ENCODE measurements around the gene LHFPL2.

LHFPL2 gene

GRCh38 chr5:78570646-78571045 lies 77.9 kb downstream of the LHFPL2 start:
- no peak for DNase-seq (ENCODE audit: low read depth, low spot score)

- DNase-seq (ENCODE audit: low read depth, low spot score): peak; percentile 84
Measured at GRCh38 chr5:78569441-78569840, 79.1 kb downstream of the LHFPL2 start.

GRCh38 chr5:78568676-78569075 lies 79.9 kb downstream of the LHFPL2 start:
- no peak for DNase-seq (ENCODE audit: low read depth, low spot score)

GRCh38 chr5:78568212-78568611 lies 80.4 kb downstream of the LHFPL2 start:
- DNase-seq (ENCODE audit: low read depth, low spot score): no peak

DNA sequence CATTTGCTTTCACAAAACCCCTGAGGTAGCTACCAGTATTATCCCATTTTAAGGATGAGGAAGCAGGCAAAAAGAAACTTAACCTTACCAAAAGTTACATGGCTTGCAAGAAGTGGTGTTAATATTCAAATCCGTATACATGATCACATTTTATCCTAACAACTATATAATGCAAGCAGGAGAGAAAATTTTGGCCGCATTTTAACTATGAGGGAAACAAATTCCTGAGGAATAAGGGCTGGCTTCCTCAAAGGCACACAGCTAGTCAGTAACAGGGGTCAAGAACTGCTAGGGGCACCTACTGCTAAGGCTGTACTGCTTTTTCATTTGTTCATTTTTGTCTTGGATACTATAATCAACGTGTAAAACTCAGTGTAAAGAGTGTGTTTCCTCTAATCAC lies 81.0 kb downstream of the LHFPL2 start:
- DNase-seq (ENCODE audit: low read depth, low spot score): no peak

DNA sequence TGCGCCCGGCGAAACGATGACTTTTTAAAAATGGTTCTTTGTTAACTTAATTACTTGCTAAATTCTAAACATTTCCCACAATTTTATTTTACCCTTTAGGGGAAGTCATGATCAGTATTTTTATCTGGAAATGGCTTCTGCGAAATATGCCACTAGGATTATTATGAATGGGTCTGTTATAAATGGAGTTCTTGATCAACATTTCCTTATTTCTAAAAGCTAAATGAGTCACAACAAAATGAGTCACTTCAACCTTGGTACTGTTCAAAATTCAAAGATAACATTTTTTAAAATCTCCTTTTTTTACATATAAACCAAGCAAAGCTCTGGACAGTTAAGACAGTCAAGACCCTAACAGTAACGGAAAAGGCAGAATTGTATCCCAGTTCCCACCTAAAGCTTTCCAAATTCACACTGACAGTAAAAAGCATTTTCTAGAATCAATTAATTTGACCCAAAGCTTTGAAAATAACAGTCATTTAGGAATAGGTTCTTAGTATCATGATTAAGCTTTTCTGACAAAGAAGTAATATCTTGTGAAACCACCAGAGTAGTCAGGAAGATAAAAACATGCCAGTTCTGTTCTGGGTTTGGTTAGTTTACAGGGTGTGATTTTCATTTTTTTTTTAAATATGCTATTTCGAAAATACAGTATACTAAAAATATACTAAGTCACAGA lies 81.7 kb downstream of the LHFPL2 start:
- DNase-seq (ENCODE audit: low read depth, low spot score): no peak

DNA sequence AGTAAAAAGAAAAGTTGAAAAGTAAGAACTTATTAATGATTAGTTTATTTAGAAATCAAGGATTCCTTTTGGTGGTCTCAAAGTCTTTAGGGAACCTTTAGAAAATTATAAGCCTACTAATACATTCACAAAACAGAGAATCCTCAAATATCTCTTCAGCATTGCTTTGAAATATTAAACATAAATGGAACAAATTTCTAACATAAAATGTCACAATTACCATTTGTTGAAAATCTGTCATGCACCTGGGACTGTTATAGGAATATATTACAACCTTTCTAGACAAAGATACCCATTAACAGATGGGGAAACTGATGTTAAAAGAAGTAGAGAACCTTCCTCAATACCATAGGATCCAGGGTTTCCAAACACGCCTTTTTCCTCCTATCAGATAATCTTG lies 83.2 kb downstream of the LHFPL2 start:
- DNase-seq (ENCODE audit: low read depth, low spot score): no peak

DNA sequence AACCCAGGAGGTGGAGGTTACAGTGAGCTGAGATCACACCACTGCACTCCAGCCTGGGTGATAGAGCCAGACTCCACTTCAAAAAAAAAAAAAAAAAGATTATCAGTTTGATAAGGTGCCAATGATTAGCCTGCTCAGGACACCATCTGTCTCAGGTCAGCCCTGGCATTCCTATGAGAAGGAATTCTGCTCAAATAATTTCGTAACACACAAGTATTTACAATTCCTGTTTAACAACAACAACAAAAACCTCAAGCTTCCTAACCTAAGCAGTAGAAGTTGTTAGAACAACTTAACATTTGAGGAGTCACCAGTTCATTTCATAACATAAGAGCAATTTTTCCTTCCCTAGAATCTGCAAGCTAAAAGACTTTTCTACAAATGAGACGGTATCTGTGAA lies 85.0 kb downstream of the LHFPL2 start:
- DNase-seq (ENCODE audit: low read depth, low spot score): no peak

- no peak for DNase-seq (ENCODE audit: low read depth, low spot score)
Measured at GRCh38 chr5:78562714-78563330, 85.8 kb downstream of the LHFPL2 start.

DNA sequence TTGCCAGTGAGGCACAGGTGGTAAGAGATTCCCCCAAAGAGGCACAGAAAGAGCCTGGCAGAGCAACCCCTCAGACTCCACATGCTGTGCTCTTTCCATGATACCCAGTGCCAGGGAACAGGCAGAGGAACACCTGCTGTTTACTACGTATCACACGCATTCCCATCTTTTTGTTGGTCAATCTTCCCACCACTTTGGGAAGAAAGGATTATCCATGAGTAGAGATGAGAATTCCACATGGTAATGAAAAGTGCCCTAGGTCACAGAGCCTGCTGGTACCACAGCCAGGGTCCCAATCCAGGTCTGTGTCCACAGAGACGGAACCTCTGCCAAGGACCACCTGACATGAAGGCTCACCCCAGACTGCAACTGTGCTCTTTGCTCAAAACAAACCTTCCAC lies 86.6 kb downstream of the LHFPL2 start:
- no peak for DNase-seq (ENCODE audit: low read depth, low spot score)

DNA sequence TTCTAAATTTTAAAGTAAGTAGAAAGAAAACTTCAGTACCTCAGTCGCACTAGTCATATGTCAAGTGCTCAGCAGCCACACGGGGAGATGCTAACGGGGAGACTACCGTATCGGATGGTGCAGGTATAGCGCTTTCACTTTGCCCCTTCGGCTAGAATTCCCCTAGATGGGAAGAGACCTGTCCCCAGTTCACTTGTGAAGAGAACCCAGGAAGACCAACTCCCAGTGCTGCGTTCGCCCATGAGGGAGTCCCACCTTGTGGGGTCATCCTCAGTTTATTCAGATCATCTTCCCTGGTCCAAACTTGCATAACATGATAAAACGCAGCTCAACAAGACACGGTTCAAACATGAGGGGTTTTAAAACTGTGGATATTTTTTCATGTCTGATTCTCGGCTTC lies 87.3 kb downstream of the LHFPL2 start:
- DNase-seq (ENCODE audit: low read depth, low spot score): no peak

- DNase-seq (ENCODE audit: low read depth, low spot score): no peak
Measured at GRCh38 chr5:78560000-78560855, 88.3 kb downstream of the LHFPL2 start.

GRCh38 chr5:78557601-78558000 lies 91.0 kb downstream of the LHFPL2 start:
- DNase-seq (ENCODE audit: low read depth, low spot score): no peak

DNA sequence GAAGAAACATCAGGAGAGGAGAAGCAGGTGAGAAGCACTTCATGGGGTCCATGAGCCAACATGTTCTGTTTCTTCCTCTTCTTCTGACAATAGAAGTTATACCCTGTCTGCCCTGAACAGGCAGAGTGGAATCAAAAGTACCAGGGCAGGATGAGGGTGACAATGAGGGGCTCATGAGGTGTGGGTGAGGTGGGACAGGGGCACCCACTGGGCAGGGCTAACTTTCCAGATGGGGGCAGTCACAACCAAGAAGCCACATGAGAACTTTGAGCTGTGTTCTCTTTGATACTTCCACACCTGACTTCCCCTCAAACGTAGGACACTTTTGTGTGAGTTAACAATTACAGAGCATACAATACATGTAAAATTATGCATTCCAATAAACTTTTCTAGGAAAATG lies 92.7 kb downstream of the LHFPL2 start:
- no peak for DNase-seq (ENCODE audit: low read depth, low spot score)

DNA sequence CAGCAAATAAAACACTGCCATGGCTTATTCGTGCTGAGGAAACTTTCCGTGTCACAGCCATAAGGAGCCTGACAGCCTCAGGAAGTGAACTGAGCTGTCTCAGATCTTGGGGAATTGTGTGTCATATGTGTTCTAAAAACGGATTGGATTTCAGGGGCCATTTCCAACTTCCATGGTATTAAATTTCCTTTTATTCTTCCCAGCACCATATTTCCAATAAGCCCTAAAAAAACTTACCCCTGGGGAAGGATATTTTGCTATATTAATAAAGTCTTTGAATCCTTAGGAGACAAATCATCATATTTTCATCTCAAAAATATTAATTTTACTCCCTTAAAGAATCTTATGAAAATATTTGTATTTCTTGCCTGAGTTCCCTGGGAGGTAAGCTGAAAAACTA lies 93.9 kb downstream of the LHFPL2 start:
- DNase-seq (ENCODE audit: low read depth, low spot score): no peak

DNA sequence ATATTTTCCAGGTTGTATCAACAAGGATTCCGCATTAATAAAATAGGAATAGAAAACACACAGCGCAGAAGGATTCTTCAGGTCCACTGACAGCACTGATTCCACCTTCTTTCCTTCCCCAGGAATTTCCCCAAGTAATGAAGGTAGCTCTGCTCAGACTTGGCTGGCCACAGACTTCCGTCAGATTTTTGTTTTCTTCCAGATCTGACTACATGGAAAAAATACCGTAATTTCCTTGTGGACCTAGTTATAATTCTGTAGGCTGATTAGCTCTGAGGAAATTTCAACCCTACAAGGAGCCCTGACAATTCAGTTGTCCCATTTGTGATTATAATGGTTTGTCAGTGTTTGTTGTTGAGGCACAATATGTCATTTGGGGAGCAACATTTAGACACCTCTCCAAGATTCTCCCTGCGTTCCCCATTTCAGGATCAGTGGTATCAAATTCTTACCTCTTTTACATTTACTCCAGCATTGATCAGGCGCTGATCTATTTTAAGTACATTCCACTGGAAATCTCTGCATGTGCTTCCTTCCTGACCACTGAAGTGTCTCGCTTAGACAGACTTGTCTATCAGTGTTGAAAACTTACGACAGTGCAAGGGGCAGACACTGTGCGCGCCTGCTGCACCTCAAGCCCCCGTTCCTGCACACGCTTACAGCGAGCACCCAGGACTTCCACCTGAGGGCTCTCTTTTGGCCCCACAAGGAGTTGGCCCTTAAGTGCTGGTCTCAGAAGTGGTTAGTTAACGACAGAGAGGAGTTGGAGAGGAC lies 94.8 kb downstream of the LHFPL2 start:
- no peak for DNase-seq (ENCODE audit: low read depth, low spot score)

GRCh38 chr5:78552729-78553342 lies 95.7 kb downstream of the LHFPL2 start:
- DNase-seq (ENCODE audit: low read depth, low spot score): no peak

GRCh38 chr5:78550891-78551290 lies 97.7 kb downstream of the LHFPL2 start:
- DNase-seq (ENCODE audit: low read depth, low spot score): peak; percentile 49

DNA sequence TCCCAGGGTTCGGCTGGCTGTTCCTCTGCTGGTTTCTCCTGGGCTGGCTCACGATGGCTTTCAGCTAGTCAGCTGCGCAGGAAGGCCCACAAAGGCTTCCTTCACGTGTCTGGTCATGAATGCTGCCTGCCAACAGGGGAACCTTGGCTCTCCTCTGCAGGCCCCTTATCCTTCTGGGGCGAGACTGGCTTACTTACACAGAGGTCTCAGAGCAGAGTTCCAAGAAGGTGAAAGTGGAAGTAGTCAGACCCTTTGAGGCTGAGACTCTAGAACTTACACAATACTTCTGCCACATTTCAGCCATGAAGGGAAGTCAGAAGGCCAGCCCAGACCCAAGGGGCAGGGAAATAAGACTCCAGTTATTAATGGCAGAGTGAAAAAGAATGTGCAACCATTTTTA lies 99.5 kb downstream of the LHFPL2 start:
- no peak for DNase-seq (ENCODE audit: low read depth, low spot score)

DNA sequence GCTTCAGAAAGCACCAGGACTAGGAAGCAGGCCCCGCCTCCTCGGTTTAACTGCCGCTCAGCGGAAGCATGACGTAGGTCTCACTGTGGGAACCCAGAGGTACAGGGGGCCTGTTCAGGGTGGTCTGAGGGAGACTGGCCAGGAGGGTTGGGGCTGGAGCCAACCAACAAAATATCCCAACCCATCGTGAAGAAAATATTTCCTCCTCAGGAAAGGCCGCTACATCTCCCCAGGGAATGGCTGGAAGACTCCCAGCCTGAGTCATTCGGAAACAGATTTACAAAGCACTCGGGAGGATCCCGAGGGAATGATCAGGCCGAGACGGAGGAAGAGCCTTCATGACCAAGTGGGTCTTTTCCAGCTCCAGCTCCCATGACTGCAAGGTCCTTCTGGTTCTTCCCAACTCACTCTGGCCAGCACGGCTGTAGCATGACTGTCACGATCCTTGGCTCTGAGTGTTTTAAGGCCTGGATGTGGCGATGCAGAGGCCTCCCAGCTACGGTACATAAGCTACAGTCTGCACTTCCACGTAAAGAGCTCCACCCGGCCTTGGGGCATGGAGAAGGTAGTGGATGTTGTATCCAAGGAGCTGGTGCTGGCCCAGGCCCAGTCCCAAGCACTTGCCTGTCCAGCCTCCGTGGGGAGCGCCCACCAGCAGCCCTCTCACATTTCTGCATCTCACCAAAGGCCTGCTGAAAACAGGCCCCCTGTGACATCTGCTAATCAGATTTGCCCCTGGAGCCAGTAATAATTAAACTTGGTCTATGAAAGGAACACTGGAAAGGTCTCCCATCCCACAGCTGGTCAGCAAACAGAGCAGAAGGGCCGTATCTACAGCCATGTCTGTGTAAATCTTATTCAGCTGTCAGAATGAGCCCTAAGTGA lies 100.6 kb downstream of the LHFPL2 start:
- DNase-seq (ENCODE audit: low read depth, low spot score): no peak

GRCh38 chr5:78547183-78547582 lies 101.4 kb downstream of the LHFPL2 start:
- peak; percentile 41 for DNase-seq (ENCODE audit: low read depth, low spot score)

All from astrocyte of the hippocampus (primary cell).